K562 (cell line): ENCODE results near the gene TAF11. TPM values are rescaled to one million over a fixed set of nuclear protein-coding genes. Genes with fewer than 3 reads are reported as not detected.

ENCODE experiments used
- ATF1 ChIP-seq, 2 experiments: fragments of 450-650 bp in 1 of 2; IDR thresholded peaks; 2 replicates each; pipeline ENCODE4 v1.6.1; 2016; ENCODE audit warnings: missing compliant biosample characterization in 1 of 2, missing genetic modification characterization in 1 of 2
- BACH1 ChIP-seq: fragments of 200-800 bp; sonication (Bioruptor generic); IDR thresholded peaks from 2 replicates; pipeline ENCODE4 v1.6.1; 2016; ENCODE audit warnings: missing genetic modification characterization, missing compliant biosample characterization
- CBFA2T2 ChIP-seq: fragments of 450-650 bp; conservative IDR thresholded peaks from 2 replicates; pipeline ENCODE4 v1.6.1; 2017; ENCODE audit warnings: mild to moderate bottlenecking
- CREB1 ChIP-seq, 2 experiments: sonication (generic) in 1 of 2; formaldehyde crosslinking in 1 of 2; IDR thresholded peaks; 2 replicates each; pipeline versions ENCODE4 v1.6.1 to v1.8.0; 2012 to 2022; ENCODE audit warnings: inconsistent platforms in 1 of 2, mild to moderate bottlenecking in 1 of 2, missing genetic modification reagents in 1 of 2, moderate library complexity in 1 of 2
- FOXJ3 ChIP-seq: sonication (generic); formaldehyde crosslinking; IDR thresholded peaks from 2 replicates; pipeline ENCODE4 v1.4.0; 2020; ENCODE audit warnings: mild to moderate bottlenecking, missing genetic modification reagents
- HNRNPL ChIP-seq: fragments of 200-400 bp; formaldehyde crosslinking; IDR thresholded peaks from 2 replicates; pipeline ENCODE4 v1.6.1; 2017; ENCODE audit warnings: low read depth, mild to moderate bottlenecking, low read length
- JUN ChIP-seq, 2 experiments: sonication (generic) in 1 of 2; formaldehyde crosslinking in 1 of 2; IDR thresholded peaks; 2 replicates each; pipeline versions ENCODE4 v1.6.1 to v1.8.0; 2012 to 2022; ENCODE audit warnings: borderline replicate concordance in 2 of 2, mild to moderate bottlenecking in 2 of 2, improper control_type of control experiment in 1 of 2, low read depth in 1 of 2, low read length in 1 of 2, missing genetic modification reagents in 1 of 2
- KDM2B ChIP-seq: fragments of 250-450 bp; sonication (Bioruptor Pico); IDR thresholded peaks from 2 replicates; pipeline ENCODE4 v1.8.0; 2021; ENCODE audit warnings: mild to moderate bottlenecking, moderate library complexity
- KLF16 ChIP-seq: IDR thresholded peaks from 2 replicates; pipeline ENCODE4 v1.6.1; 2016; ENCODE audit warnings: antibody characterized with exemption
- MEF2D ChIP-seq: conservative IDR thresholded peaks from 2 replicates; pipeline ENCODE4 v1.6.1; 2016; ENCODE audit warnings: low read depth, missing genetic modification characterization, missing compliant biosample characterization
- NELFE ChIP-seq: IDR thresholded peaks from 2 replicates; pipeline ENCODE4 v1.6.1; 2011; ENCODE audit warnings: mild to moderate bottlenecking; ENCODE audit not compliant: insufficient read depth, insufficient read length
- NFIC ChIP-seq: fragments of 450-650 bp; IDR thresholded peaks from 2 replicates; pipeline ENCODE4 v1.6.1; 2017; ENCODE audit warnings: mild to moderate bottlenecking, inconsistent platforms
- NR2F6 ChIP-seq: fragments of 450-650 bp; formaldehyde crosslinking; IDR thresholded peaks from 2 replicates; pipeline ENCODE4 v1.4.0; 2020; ENCODE audit warnings: mild to moderate bottlenecking
- POLR2H ChIP-seq: IDR thresholded peaks from 2 replicates; pipeline ENCODE4 v1.6.1; 2016; ENCODE audit warnings: missing genetic modification characterization, low read depth, mild to moderate bottlenecking, control low read depth, missing compliant biosample characterization, moderate library complexity
- POLR3A ChIP-seq: IDR thresholded peaks from 2 replicates; pipeline ENCODE4 v1.6.1; 2011; ENCODE audit warnings: borderline replicate concordance, mild to moderate bottlenecking, moderate library complexity; ENCODE audit not compliant: insufficient read length, insufficient read depth; ENCODE audit errors: extremely low read depth
- RFX7 ChIP-seq: fragments of 250-450 bp; sonication (Bioruptor Pico); IDR thresholded peaks from 2 replicates; pipeline ENCODE4 v1.5.1; 2021; ENCODE audit warnings: mild to moderate bottlenecking
- SMAD2 ChIP-seq: fragments of 150-350 bp; IDR thresholded peaks from 2 replicates; pipeline ENCODE4 v1.6.1; 2014; ENCODE audit warnings: low read depth, mild to moderate bottlenecking, low read length
- TAF7 ChIP-seq: fragments of 450-650 bp; IDR thresholded peaks from 2 replicates; pipeline ENCODE4 v1.6.1; 2016; ENCODE audit warnings: missing genetic modification characterization, missing compliant biosample characterization
- TBL1XR1 ChIP-seq, 2 experiments: IDR thresholded peaks; 2 replicates each; pipeline ENCODE4 v1.6.1; 2012; ENCODE audit warnings: improper control_type of control experiment in 2 of 2, low read length in 2 of 2, mild to moderate bottlenecking in 1 of 2
- ZC3H11A ChIP-seq: IDR thresholded peaks from 2 replicates; pipeline ENCODE4 v1.6.1; 2012; ENCODE audit warnings: low read depth, low read length, improper control_type of control experiment
- ZKSCAN1 ChIP-seq: fragments of 150-350 bp; IDR thresholded peaks from 2 replicates; pipeline ENCODE4 v1.6.1; 2016; ENCODE audit warnings: low read depth, low read length
- ZNF143 ChIP-seq: sonication (generic); formaldehyde crosslinking; IDR thresholded peaks from 2 replicates; pipeline ENCODE4 v1.9.0; 2022; ENCODE audit warnings: mild to moderate bottlenecking, missing genetic modification reagents
- ZNF589 ChIP-seq: fragments of 200-800 bp; sonication (Bioruptor generic); IDR thresholded peaks from 2 replicates; pipeline ENCODE4 v1.6.1; 2016; ENCODE audit warnings: low read depth, missing genetic modification characterization, missing compliant biosample characterization
- polyA plus RNA-seq, 8 experiments: library from polyadenylated mRNA; depleted of rRNA in 4 of 8; stranded (reverse) in 5 of 8; unstranded in 3 of 8; fragments of >200 nt; fragmentation: Nextera tagmentation in 2 of 8; fragmentation: Illumina TruSeq in 1 of 8; extraction: Ambion mirVana in 2 of 8; extraction: Trizol in 1 of 8; gene quantifications; 2 replicates each; pipeline versions ENCODE4 v1.2.1 to v1.2.3, GENCODE V29; 2011 to 2014; ENCODE audit warnings: inconsistent platforms in 1 of 8, missing spikeins in 1 of 8
- total RNA-seq, 7 experiments: library from RNA; depleted of rRNA in 6 of 7; stranded (reverse); fragments of >200 nt in 6 of 7; fragmentation: Illumina TruSeq in 2 of 7; extraction: Trizol in 2 of 7; gene quantifications; 2 replicates each; pipeline versions ENCODE4 v1.2.1 to v1.2.3, GENCODE V29; 2011 to 2021; ENCODE audit warnings: low replicate concordance in 1 of 7
- TF ChIP-seq, protein P1 (sequence below): fragments of 200-800 bp; sonication (Bioruptor generic); IDR thresholded peaks from 2 replicates; pipeline ENCODE4 v1.6.1; 2017; ENCODE audit warnings: missing genetic modification characterization, missing compliant biosample characterization
- TF ChIP-seq, protein P2 (sequence below), 2 experiments: fragments of 450-650 bp in 1 of 2; sonication (generic) in 1 of 2; formaldehyde crosslinking in 1 of 2; IDR thresholded peaks in 1 of 2; conservative IDR thresholded peaks in 1 of 2; 2 replicates each; pipeline versions ENCODE4 v1.6.1 to v1.8.1; 2016 to 2023; ENCODE audit warnings: mild to moderate bottlenecking in 2 of 2, moderate library complexity in 2 of 2, inconsistent platforms in 1 of 2, missing genetic modification reagents in 1 of 2
- TF ChIP-seq, protein P3 (sequence below): sonication (generic); formaldehyde crosslinking; IDR thresholded peaks from 2 replicates; pipeline ENCODE4 v1.5.0; 2020; ENCODE audit warnings: missing genetic modification reagents

The TAF11 gene
- total and polyA plus RNA-seq, 9 of the 15 experiments (the other 6 are each of a cell fraction or from before 2014, with no cell fraction given) = 40.9 to 91.9 (median 71.9) TPM

DNA sequence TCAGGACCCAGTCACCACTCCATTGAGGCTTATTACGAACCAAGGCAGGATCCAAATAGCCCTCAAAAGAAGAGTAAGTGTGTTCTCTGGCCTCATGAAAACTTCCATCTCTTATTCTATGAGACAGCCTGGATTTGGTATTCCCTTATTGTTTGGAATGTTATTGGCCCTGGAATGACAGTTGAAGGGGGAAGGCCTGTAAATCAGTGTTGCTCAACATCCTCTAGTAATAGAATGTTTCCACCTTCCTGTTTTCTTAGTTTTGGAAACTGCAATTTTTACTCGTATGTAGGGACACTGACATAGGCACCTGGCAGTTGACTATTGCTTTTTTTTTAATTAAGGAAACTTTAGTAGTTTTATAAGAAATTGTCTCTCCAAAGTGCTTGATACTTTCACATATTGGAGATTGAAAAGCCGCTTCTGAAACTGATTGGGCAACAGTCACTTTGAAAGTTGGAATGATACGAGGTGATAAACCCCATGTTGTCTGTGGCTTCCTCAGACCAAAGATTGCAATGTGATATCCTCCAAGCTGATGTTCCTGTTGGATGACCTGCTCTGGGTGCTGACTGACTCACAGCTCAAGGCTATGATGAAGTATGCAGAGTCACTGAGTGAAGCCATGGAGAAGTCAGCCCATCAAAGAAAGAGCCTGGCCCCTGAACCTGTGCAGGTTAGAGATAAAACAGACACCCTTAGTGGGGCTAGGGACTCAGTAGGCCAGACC is 52.9 kb downstream of the TAF11 start (continued):
- TF ChIP-seq, protein P1, sequence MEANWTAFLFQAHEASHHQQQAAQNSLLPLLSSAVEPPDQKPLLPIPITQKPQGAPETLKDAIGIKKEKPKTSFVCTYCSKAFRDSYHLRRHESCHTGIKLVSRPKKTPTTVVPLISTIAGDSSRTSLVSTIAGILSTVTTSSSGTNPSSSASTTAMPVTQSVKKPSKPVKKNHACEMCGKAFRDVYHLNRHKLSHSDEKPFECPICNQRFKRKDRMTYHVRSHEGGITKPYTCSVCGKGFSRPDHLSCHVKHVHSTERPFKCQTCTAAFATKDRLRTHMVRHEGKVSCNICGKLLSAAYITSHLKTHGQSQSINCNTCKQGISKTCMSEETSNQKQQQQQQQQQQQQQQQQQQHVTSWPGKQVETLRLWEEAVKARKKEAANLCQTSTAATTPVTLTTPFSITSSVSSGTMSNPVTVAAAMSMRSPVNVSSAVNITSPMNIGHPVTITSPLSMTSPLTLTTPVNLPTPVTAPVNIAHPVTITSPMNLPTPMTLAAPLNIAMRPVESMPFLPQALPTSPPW (CRISPR knock-in tag) = no peak
- TF ChIP-seq TBL1XR1 (IDR thresholded peaks at IDR 0.05; ENCODE audit: low read length in 2 of 2) = peak in 1 of 2 experiments; percentile 51; a peak in 1 of 4 replicates
- TF ChIP-seq NFIC = no peak
- no peak for TF ChIP-seq POLR3A
- TF ChIP-seq, protein P2, sequence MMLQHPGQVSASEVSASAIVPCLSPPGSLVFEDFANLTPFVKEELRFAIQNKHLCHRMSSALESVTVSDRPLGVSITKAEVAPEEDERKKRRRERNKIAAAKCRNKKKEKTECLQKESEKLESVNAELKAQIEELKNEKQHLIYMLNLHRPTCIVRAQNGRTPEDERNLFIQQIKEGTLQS (IDR thresholded peaks at IDR 0.05) = peak; percentile 54
- TF ChIP-seq, protein P2 (CRISPR knock-in tag; conservative IDR thresholded peaks at IDR 0.05) = no peak
- TF ChIP-seq KLF16 = no peak
- no peak for TF ChIP-seq MEF2D (tag)
- no peak for TF ChIP-seq FOXJ3 (CRISPR knock-in tag)
- no peak for TF ChIP-seq TAF7 (tag)
- TF ChIP-seq HNRNPL = no peak
- no peak for TF ChIP-seq BACH1
- no peak for TF ChIP-seq ZNF143
- 0 out of 2 replicates have a peak, but pooled peaks have one; percentile 29 for TF ChIP-seq JUN (IDR thresholded peaks at IDR 0.05; ENCODE audit: borderline replicate concordance, low read depth, low read length)
- no peak for TF ChIP-seq JUN (CRISPR knock-in tag; IDR thresholded peaks at IDR 0.05; ENCODE audit: borderline replicate concordance)
- TF ChIP-seq, protein P3, sequence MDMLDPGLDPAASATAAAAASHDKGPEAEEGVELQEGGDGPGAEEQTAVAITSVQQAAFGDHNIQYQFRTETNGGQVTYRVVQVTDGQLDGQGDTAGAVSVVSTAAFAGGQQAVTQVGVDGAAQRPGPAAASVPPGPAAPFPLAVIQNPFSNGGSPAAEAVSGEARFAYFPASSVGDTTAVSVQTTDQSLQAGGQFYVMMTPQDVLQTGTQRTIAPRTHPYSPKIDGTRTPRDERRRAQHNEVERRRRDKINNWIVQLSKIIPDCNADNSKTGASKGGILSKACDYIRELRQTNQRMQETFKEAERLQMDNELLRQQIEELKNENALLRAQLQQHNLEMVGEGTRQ (CRISPR knock-in tag) = no peak
- no peak for TF ChIP-seq ATF1 (CRISPR knock-in tag; IDR thresholded peaks at IDR 0.05)
- no peak for TF ChIP-seq ATF1 (tag; IDR thresholded peaks at IDR 0.05)
- no peak for TF ChIP-seq NR2F6 (CRISPR knock-in tag)
- no peak for TF ChIP-seq SMAD2
- TF ChIP-seq NELFE = no peak
- TF ChIP-seq POLR2H (tag) = 0 out of 2 replicates have a peak, but pooled peaks have one; percentile 13
- TF ChIP-seq CBFA2T2 = peak; percentile 62
- TF ChIP-seq CREB1 (IDR thresholded peaks at IDR 0.05) = peak; percentile 11; the same call in 1 of the 2 replicates
- 0 out of 2 replicates have a peak, but pooled peaks have one; percentile 20 for TF ChIP-seq CREB1 (CRISPR knock-in tag; IDR thresholded peaks at IDR 0.05)
- TF ChIP-seq KDM2B (CRISPR knock-in tag) = no peak
- TF ChIP-seq ZNF589 = no peak
- no peak for TF ChIP-seq ZC3H11A
- peak; percentile 72; the same call in 1 of the 2 replicates for TF ChIP-seq ZKSCAN1
- TF ChIP-seq RFX7 = no peak
